Ovary (tissue), 3 donors: ENCODE measurements around the gene FBN1.

Experiments used
- CTCF ChIP-seq, 3 donors: fragments of 450-650 bp in 2 of 3; fragments of 200-600 bp in 1 of 3; IDR thresholded peaks; one replicate each; pipeline versions ENCODE4 v1.5.1 to v1.8.0; 2016 to 2022; ENCODE audit warnings: antibody characterized with exemption in 3 of 3, mild to moderate bottlenecking in 1 of 3
- POLR2A ChIP-seq: fragments of 450-650 bp; IDR thresholded peaks from one replicate; pipeline ENCODE4 v1.6.1; 2017; ENCODE audit warnings: antibody characterized with exemption, mild to moderate bottlenecking, moderate library complexity
- donor health status: DM: no; HTN: no; CAD: no.

DNA sequence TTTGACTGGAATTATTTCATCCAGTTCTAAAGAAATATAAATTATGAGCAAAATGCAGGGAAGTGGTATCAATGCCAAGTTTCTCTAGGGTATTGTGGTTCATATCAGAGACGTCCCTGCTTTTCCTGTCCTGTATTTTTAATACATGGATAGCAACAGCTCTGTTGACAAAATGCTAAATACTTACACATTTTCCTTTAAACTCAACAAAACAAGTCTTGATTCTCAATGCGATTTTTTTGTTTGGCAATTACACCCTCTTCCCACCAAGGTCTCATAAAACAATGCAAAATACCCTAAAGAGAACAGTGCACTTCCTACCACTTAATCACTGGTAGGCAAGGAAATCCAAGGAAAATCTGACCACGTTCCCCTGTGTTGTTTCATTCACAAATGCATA, 194.3 kb downstream of the FBN1 start:
- no peak for TF ChIP-seq CTCF (IDR thresholded peaks at IDR 0.05)
- no peak for TF ChIP-seq POLR2A
